Activated naive CD8-positive, alpha-beta T cell treated with anti-CD3 and anti-CD28 coated beads, Interleukin-2, amount 50 U/mL, for 16 hours (primary cell): ENCODE measurements around the gene NAXD.
"Not testable (repeated sequence)": the region's sequence is repeated elsewhere in the genome, so short reads cannot be mapped to it uniquely, and the experiment has no call there.

Source experiments
- DNase-seq: peaks from one replicate; pipeline ENCODE4 v3.0.0-alpha.2; 2020; ENCODE audit warnings: low read depth, low spot score

Gene NAXD

DNA sequence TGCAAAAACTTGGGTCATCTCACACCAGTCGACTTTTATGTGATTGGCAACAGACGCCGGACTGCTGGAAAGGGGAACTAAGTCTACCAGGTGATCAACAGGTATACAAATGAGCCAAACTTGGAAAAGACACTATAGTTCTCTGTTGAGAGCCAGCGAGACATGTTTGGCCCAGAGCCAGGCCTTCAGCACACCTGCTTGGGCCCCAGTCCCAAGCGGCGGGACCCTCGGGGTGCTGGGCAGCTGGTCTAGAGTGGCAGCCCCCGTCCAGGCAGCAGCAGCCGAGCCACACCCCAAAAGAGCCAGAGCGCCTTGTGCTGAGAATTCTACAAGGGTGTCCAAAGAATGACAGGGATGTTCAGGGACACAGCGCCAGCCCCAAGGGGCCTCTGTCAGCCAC is 28.0 kb downstream of the NAXD start:
- DNase-seq, result no peak

DNA sequence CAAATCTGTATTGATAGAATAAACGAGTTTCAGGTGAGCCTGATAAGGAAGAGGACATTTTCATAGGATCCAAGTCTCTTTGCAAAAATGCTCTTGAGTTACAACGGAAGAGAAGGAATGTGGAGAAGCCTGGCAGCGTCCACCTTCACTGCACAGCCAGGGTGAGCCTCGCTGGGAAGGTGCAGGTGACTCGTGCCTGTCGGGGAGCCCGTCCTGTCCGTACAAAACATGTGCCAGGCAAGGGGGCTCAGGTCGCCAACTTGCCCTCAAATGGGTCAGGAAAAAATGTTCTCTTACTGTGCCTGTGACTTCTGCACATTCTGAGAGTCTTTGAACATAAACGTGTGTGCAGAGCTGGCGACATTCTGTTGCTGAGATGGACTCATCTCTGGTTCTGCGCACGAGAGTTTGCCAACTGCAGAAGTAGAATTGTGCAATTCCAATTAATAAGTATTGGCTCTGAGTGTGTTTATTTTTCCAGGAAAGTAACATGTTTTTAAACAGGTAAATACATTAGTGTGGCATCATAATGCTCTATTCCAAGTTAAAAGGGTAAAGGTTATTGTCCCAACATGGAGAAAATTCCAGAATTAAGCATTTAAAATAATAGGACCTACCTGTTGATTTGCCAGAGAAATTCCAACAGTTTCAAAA is 28.6 kb downstream of the NAXD start:
- DNase-seq, result no peak

DNA sequence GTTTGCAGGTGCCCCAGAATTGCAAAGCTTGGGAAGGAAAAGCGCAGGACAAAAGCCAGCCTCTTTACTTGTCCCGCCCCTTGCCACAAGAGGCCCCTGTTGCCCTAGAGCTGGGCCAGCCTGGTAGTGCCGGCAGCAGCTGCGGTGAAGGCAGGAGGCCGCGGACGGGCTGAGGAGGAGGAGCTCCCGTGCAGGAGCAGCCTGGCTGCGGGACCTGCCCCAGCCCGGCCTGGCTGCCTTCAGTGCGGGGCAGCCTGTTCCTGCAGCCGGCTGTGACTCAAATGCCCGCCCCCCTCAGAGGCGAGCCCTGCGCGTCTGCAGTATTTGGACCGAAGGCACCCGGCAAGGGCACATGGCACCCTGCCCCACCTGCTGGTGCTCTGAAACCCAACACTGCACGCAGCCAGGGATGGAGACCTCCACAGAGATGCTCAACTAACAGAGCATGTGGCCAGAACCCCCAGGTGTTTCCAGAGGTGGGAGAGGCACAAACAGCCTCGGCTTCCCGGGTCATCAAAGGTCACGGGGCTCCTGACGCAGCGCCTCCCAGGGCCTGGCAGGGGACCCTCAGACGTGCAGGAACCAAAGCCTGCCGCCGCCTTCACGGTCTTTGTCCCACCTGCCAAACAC is 29.7 kb downstream of the NAXD start:
- no peak for DNase-seq

DNA sequence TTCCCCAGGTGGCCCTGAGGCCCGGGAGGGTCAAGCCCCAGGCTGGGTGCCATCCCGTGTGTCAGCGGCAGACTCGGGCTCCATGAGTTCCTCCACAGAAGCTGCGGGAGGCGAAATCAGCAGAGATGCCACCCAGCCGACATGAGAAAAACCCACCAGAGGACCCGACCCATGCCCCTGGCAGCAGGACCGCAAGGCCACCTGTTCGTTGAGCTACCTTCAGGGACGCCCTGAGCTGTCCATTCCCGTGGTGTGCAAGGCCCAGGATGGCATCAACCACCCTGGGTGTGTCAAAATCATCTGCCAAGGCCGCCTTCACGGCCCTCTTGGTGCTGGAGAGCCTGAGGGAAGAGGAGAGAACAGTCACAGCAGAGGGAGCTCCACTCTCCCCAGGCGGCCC is 30.4 kb downstream of the NAXD start:
- DNase-seq, result no peak

DNA sequence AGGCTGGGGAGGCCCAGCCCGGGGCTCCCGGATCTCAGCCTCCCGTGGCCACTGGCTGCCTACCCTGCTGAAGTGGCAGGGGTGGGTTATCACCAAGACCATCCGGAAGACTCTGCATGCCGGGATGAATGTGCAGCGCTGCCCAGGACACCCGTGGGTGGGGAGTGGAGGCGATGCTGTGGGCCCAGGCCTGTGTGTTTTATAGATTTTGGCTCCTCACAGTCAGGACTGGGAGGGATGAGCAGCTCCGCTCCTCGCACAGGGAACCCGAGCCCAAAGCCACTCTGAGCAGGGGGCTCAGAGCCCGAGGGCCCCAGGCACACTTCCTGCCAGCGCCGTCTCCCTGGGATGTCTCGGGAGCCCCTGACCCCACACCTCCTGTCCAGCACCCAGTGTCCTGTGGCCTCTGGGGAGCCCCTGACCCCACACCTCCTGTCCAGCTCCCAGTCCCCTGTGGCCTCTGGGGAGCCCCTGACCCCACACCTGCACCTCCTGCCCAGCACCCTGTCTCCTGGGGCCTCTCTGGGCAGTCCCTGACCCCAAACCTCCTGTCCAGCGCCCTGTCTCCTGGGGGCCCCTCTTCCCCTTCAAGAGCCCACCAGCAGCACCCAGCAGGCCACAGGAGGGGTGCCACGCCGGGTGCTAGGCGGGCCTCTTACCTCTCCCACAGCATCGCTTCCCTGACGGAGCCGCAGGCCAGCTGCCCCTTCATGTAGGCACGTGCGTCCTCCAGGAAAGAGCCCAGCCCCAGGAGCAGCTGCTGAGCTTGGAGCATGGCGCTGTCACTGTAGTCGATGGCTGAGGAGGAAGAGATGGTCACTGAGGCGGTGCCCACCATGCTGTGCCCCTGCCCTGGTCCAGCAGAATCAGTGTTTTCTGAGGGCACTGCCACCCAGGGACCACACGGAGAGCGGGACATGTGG is 31.4 kb downstream of the NAXD start:
- DNase-seq, result no peak

DNA sequence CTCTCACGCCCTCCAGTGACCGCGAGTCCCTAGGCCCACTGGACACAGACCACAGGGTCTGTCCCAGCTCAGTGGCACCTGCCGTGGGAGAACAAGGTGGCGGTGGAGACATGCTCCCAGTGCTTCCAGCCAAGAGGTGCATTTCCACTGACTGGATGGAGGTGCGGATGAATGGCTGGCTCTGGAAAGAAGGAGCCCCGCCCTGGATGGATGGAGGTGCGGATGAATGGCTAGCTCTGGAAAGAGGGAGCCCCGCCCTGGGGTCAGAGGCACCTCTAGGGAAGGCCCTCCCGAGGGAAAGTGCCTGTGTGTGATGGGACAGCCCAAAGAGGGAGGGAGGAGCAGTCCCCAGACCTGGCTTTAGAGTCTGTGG is 32.0 kb downstream of the NAXD start:
- DNase-seq, result no peak

DNA sequence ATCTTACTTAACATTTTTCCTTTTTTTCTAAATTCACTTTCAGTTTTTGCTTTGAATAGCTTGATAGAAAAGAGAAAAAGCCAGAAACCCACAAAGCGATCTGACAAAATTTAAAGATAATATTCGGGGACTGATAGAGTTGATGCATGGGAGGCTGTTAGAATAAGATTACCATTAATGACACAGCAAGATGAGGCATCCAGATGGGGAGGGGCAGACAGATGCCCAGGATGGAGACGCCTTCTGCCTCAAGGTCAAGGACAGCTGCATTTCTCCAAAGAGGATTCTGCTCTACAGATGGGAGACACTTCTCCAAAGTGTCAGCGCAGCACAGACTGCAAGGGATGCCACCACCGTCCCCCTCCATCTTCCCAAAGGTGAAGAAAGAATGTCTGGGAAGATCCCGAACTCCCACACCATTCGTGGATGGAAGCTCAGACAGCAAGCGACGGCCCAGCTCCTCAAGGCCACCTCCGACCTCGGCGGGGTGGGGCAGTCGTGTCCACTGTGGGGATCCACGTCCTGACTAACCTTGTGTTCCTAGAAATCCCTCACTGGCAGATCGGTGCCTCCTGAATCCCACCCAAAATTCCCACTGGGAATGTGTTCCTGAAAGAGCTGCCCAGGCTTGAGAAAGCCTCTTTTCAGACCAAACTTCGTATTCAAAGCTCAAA is 32.9 kb downstream of the NAXD start:
- no peak for DNase-seq

DNA sequence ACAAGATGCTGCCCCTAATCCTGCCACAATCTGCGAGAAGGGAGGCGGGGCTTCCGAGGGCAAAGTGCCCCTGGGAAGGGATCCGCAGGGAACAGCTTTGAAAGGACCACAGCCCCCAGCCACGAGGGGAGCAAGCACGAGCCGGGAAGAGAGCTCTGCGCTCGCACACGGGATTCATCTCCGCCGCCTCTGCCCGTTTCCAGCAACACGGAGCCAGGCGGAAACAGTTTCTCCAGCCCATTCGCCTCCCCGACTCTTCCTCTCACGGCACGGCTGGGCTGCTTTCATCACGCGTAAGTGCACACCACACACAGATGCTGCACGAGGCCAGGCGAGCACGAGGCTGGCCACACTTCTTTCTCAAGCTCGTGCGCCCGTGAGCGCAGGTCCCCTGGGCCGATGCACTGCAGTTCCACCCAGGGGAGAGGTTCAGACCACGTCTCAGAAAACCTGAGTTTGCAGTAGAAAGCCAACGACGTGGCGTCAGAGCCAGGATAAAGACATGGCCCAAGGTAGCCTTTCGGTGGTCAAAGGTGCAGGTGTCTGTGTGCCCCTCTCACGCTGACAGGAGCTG is 33.6 kb downstream of the NAXD start:
- DNase-seq, result no peak

DNA sequence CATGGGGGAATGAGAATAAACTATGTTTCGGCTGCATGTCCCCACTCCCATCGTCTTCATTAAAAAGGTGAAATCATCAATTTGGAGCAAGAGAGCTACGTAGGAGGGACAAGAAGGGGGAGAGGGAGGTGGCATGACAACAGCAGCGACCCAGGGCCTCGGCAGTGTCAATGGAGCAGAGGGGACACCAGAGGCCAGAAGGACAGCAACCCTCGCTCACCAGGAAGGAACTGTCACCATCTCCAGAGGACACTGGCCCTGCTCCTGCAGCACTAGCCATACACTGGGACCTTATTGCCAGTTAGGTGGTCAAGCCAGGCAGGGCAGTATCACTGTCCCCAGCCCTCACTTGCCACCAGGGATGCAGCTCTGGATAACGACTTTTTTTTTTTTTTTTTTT is 34.2 kb downstream of the NAXD start:
- DNase-seq, result no peak

DNA sequence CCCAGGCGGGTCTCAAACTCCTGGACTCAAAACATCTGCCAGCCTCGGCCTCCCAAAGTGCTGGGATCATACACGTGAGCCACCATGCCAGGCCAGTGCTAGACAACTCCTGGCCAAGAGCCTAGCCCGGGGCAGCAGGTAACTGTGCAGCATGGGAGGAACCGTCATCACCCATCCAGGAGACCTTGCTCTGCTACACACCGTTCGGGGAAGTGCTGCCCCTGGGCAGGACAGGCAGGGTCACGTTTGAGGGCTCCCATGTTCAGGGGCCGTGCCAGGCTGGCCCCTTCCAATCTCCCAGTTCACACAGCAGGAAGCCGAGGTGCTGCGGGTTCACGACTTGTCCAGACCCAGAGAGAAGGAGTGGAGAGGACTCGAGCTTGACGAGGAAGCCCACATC is 35.1 kb downstream of the NAXD start:
- DNase-seq, result no peak

DNA sequence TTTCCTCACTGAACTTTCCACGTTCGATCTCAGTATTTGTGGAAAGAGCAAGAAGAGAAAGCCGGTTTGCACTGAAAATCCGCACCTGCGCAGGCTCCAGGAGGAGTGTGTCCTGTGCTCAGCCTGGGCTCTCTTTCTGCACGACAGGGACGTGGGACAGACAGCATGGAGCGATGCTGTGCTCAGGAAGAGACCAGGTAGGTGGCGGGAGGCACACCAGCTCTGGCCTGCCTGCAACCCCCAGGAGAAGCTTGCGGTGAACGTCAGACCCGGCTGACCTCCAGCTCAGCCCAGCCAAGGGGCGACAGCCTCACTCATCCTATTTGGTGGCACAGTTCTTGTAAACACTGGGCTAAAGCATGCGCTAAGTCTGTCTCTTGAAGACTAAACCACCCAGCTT is 35.9 kb downstream of the NAXD start:
- no peak for DNase-seq

DNA sequence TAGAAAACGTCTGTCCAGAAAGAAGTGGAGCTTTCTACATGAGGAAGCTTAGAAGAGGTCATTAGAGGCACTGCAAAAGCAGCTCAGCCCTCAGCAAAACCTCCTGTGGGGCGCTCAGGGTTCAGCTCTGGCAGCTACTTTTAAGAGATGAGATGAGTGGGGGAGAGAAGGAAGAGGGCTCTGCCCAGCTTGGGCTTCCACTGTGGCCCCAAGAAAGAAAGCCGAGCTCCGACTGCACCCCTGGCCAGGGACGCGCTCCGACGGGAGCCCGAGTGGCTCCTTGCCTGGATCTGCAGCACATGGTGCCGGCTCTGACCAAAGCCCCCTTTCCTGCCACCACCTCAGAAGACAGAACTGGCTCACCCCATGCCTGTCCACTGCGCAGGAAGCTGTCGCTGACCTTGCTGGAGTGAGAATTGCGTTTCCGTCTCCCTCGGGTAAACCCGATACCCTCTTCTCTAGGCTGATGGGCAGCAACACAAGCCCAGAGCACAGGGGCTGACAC is 36.4 kb downstream of the NAXD start:
- no peak for DNase-seq

DNA sequence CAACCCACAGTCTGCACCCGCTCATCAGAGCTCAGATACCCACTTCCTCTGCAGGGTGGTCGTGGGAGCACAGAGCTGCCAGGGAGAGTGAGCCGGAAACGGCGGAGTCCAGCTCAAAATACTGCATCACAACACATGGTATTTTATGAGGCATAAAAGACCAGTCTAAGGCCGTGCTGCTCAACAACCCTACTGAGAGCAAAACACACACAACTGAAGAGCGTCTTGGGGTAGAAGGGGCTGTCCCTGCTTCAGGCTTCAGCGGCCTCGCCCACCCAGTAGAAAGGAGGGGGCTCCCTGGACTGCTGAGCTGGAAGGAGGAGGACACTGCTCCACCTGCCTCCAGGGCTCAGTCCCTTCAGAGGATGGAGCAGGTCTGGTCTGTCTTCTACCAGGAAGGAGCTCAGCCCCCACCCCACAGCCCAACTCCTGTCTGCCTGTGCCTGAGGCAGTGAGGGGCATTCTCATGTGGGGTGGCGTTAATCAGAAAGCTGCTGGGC is 36.9 kb downstream of the NAXD start:
- DNase-seq, result no peak

DNA sequence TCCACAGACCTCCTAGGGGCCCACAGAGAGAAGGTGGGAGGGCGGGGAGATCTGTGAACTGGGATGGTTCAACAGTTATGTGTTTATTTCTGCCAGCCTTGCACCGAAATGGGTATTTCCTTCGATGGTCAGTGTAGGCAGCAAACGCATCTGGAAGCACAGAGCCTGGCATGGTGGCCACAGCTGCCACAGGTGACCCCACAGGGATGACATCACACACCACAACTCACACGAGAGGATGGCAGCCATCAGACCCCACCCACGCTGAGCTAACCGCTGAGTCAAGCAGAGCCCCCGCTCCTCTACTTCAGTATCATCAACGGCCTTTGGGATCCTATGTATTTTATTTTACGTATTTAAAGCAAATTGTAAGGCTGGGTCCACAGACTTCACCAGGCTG is 37.4 kb downstream of the NAXD start:
- no peak for DNase-seq

DNA sequence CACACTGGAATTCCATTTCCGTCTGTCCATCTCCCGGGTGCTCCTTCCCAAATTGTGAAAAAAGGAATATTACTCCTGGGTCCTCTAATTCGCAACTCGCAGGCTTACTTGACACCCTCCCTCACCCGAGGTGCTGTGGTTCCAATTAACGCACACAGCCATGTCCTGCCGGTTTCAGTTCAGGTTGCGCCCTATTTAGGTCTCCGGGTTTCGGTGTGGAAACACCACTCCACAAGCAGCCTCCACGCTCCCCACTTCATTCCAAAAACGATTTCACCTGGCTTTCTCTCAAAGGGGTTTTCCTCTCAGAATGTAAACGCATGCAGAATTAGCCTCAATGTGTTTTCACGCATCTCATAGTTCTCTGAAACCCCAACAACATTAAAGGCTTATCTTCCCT is 37.9 kb downstream of the NAXD start:
- DNase-seq, result no peak

DNA sequence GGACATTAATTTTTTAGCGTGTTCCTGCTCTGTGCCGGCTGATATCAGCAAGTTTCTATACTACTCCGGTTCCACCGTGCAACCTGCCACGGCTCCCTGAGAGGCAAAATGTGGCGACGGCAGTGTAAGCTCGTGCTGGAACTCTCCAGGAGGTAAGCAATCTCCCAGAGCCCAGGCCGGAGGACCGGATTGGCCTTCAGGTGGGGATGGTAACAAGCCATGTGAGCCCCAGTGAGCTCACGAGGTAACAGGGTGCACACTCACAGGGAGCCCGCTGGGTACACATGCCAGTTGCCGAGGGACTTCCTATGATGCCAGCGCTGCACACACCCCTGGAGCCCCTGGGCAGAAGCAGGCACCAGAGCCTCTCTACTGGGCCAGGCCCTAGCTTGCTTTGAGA is 38.5 kb downstream of the NAXD start:
- DNase-seq, result no peak

DNA sequence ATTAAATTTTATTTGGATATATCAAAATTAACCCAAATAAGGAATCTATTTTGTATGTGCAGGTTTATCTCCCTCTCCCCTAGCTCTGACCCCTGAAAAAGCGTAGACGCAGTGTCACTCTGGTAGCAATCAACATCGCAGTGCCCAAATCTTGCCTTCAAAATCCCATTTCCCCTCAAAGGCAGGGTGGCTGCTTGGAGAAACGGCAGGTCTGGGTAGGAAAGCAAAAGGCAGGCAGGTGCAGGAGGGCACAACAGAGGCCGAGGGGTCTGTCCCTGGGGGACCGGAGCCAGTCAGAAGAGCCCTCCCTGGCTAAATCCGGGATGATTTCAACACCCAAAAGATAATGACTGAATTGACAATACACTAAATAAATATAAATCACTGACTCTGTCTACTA is 41.9 kb downstream of the NAXD start:
- DNase-seq, result no peak

DNA sequence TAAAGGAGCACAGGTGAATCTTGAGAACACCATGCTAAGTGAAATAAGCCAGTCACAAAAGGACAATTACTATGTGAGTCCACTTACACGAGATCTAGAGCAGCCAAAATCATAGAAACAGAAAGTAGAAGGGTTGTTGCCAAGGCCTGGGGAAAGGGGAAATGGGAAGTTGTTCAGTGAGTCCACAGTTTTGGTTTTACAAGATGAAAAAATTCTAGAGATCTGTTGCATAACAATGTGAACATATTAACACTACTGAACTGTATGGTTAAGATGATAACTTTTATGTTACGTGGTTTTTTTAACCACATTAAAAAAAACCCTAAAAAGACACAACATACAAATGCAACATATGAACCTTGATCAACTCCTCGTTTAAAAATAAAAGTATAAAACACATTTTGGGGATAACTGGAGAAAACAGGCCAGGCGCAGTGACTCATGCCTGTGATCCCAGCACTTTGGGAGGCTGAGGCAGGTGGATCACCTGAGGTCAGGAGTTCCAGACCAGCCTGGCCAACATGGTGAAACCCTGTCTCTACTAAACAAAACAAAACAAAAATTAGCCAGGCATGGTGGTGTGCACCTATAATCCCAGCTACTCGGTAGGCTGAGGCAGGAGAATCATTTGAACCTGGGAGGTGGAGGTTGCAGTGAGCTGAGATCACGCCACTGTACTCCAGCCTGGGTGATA is 43.0 kb downstream of the NAXD start:
- not testable (repeated sequence) for DNase-seq

DNA sequence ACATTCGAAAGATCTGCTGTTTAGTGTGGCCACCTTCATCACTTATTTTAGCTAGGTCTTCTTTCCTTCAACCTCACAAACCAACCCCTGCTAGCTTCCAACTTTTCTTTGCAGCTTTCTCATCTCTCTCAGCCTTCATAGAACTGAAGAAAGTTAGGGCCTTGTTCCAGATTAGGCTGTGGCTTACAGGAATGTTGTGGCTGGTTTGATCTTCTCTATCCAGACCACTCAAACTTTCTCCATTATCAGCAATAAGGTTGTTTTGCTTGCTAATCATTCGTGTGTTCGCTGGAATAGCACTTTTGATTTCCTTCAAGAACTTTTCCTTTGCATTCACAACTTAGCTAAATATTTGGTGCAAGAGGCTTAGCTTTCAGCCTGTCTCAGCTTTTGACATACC is 45.9 kb downstream of the NAXD start:
- no peak for DNase-seq

DNA sequence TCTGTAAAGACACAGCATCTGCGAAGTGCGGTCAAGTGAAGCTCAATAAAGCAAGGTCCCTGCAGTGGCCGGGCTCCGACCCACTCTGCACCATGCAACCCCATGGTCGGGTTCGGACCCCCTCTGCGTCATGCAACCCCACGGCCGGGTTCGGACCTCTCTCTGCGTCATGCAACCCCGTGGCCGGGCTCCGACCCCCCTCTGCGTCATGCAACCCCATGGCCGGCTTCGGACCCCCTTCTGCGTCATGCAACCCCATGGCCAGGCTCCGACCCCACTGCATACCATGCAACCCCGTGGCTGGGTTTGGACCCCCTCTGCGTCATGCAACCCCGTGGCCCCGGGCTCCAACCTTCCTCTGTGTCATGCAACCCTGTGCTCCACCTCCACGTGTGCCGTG is 46.7 kb downstream of the NAXD start:
- no peak for DNase-seq
